Measurements from ENCODE around the gene STK25.
"Not testable (repeated sequence)": the region's sequence is repeated elsewhere in the genome, so short reads cannot be mapped to it uniquely, and the experiment has no call there.

The STK25 gene

GRCh38 chr2:241539616-241540374, 31.4 kb upstream of the STK25 start:
- DNase-seq, result no peak

- no peak for DNase-seq
Measured at GRCh38 chr2:241538838-241539615, 30.6 kb upstream of the STK25 start.

GRCh38 chr2:241535871-241536655, 27.7 kb upstream of the STK25 start:
- DNase-seq, result no peak

GRCh38 chr2:241534701-241535375, 26.5 kb upstream of the STK25 start:
- DNase-seq, result no peak

GRCh38 chr2:241534293-241534692, 25.9 kb upstream of the STK25 start:
- no peak for DNase-seq

- no peak for DNase-seq
Measured at GRCh38 chr2:241532733-241533601, 24.6 kb upstream of the STK25 start.

GRCh38 chr2:241532168-241532567, 23.8 kb upstream of the STK25 start:
- no peak for DNase-seq

GRCh38 chr2:241531161-241531722, 22.9 kb upstream of the STK25 start:
- no peak for DNase-seq

GRCh38 chr2:241530571-241530970, 22.2 kb upstream of the STK25 start:
- DNase-seq, result no peak

GRCh38 chr2:241525818-241526780, 17.7 kb upstream of the STK25 start:
- DNase-seq, result not testable (repeated sequence)

GRCh38 chr2:241522477-241522876, 14.1 kb upstream of the STK25 start:
- DNase-seq, result no peak

- DNase-seq, result no peak
Measured at GRCh38 chr2:241519669-241520068, 11.3 kb upstream of the STK25 start.

- no peak for DNase-seq
Measured at GRCh38 chr2:241517297-241517696, 8.9 kb upstream of the STK25 start.

GRCh38 chr2:241516520-241516965, 8.2 kb upstream of the STK25 start:
- no peak for DNase-seq

- DNase-seq, result no peak
Measured at GRCh38 chr2:241514986-241515737, 6.8 kb upstream of the STK25 start.

GRCh38 chr2:241514553-241514952, 6.2 kb upstream of the STK25 start:
- DNase-seq, result no peak

GRCh38 chr2:241511091-241511741, 2.8 kb upstream of the STK25 start:
- DNase-seq, result no peak

- DNase-seq, result peak; percentile 6
Measured at GRCh38 chr2:241509155-241509784, 886 bp upstream of the STK25 start.
